Measurements from ENCODE around the gene SETMAR.

SETMAR gene

DNA sequence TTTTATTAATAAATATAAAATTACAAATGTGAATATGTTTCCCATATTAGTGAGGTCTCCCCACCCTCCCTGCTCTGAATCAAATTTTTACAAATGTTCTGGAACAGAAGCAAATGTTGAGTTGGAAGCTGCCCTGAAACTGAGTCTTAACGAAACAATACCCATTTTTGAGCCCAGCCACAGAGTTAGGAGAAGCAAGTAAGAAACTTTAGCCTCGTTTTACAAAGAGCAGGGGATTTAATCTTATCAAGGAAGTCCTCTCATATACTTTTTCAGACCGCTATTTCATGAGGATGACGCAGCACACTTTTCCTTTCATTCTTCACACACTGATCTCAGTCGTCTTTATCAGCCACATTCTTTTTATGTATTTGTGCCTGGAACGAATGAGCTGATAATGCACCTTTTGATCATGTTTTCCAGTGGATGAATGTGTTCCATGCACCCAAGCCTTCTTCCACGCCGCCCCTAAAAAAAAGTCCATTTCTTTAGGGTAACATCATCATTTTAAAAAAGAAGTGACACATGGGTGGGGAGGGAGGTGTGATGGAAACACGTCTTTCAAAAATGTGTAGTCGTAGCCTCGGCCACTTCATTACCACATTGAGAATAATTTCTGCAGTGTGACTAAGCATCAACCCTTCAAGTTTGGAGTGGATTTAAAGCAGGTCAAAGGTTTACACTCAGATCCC lies 48.1 kb downstream of the SETMAR start:
- peak; percentile 23 for DNase-seq (ENCODE audit: low spot score)

DNA sequence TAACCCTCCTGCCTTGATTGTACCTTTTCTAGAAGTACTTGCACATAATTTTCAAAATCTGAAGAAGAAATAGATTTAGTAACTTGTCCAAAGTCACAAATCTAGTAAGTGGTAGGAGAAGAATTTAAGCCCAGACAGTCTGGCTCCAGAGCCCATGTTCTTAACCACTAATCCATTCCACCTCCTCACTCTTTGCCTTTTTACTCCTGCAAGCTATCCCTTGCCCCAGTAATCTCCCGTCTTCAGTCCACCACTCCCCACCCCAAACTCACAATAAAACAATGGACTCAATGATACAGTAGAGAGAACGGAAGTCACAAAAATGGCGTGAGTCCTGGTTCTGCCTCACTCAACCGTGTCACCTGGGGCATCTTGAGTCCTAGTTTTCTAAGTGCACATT lies 48.7 kb downstream of the SETMAR start:
- no peak for DNase-seq (ENCODE audit: low spot score)

DNA sequence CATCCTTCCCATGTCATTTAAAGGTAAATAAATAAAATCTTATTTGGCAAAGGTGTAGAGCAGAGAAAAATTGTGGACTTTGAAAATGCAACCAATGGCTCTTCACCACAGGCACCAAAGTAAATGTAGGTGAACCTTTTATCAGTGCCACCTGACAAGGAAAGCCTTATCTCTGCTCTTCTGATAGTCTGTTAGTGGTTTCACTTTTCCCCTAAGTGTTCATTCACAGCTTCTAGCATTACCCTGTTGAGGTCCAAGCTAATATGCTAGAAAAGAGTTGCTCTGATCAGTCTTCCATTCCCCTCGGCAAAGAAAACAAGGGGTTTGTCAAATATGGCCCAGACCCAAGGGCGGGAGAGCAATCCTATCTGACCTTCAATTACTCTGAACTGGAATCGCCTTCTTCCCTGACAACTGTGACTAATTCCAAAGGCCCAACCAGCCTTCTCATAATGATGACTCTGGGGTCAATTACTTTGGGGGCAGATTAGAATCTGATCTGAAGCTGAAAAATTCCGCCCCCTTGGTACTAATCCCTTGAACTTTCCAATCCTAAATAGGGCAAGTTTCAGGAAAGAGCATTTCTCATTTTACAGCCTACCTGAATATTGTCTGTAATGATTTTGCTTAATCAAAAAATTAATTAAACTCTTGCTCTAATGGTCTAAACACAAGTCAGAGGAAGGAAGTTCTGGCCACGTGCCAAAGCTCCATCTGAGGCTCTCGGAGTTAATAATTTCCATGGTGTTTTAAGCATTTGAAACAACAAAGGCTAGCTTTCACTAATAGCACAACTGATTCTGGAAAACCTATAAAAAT lies 52.4 kb downstream of the SETMAR start:
- no peak for DNase-seq (ENCODE audit: low spot score)

- DNase-seq (ENCODE audit: low spot score) = no peak
Observed at GRCh38 chr3:4356220-4356540, 53.0 kb downstream of the SETMAR start.

- DNase-seq (ENCODE audit: low spot score) = no peak
Observed at GRCh38 chr3:4356546-4357410, 53.6 kb downstream of the SETMAR start.

- no peak for DNase-seq (ENCODE audit: low spot score)
Observed at GRCh38 chr3:4358273-4358672, 55.1 kb downstream of the SETMAR start.

GRCh38 chr3:4359805-4360502 lies 56.8 kb downstream of the SETMAR start:
- DNase-seq (ENCODE audit: low spot score) = no peak

DNA sequence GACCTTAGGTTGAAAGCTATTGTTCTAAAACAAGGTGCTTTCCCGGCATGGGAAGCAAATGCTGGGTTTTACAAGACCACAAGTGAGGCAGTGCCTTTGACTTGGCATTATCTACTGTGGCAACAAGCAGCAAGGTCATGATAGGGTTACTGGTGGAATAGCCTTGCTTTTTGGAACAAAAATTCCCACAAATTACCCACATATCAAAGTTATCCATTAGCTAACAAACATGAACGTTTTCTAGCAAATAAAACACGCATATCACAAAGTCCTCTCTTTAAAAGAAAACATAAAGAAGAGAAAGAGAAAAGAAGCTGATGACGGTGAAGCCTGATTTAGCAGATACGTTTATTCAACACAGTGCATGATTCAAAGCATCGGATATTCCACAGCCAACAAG lies 57.6 kb downstream of the SETMAR start:
- DNase-seq (ENCODE audit: low spot score) = no peak

GRCh38 chr3:4362523-4362922 lies 59.4 kb downstream of the SETMAR start:
- DNase-seq (ENCODE audit: low spot score) = no peak

Data from AG08395 (cell line).